CD4-positive, alpha-beta T cell treated with Interleukin-4 for 1 hour (primary cell): ENCODE results near the gene CA11.
A peak's percentile ranks its signal among the peaks of the same experiment; 100 is the strongest.

Experiments used
- DNase-seq, 2 donors: peaks; one replicate each; pipeline ENCODE4 v3.0.0-alpha.2; 2020 to 2022

CA11 gene

DNA sequence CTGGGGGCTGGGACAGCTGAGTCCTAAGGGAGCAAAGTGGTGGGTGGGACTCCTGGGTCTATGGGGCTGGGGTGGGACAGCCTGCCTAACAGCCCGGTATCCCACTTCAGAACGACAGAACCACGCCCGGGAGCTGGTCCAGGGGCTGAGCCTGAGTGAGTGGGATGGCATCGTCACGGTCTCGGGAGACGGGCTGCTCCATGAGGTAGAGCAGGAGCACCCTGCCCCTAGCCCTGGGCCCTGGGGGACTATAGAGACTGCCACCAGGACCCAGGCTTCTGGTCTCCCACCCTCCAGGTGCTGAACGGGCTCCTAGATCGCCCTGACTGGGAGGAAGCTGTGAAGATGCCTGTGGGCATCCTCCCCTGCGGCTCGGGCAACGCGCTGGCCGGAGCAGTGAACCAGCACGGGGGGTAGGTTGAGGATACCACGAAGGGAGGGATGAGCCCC is 18.1 kb downstream of the CA11 start:
- DNase-seq: no peak

DNA sequence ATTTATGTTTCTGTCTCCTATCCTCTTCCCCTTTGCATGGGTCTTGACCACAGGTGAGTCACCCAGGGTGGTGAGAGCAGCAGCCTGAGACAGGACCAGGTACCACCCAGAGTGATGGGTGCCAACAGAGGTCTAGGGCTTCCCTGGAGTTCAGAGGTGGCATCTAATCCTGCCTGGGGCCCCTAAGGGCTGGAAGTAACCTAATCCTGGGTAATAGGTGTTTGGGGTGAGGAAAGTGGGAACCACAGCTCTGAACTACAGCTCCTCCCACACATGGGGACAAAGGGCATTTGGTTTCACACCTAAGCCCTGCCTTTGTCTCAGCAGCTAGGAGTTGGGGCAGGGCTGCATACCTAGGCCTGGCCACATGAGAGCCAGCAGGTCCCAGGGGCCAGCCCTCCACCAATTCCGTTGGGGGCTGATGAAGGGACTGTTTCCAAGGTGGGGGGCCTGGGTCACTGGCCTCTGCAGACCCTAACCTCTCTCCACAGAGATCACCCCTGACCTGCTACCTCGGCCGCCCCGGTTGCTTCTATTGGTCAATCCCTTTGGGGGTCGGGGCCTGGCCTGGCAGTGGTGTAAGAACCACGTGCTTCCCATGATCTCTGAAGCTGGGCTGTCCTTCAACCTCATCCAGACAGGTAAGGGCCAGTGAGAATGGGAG is 18.7 kb downstream of the CA11 start:
- DNase-seq: no peak

DNA sequence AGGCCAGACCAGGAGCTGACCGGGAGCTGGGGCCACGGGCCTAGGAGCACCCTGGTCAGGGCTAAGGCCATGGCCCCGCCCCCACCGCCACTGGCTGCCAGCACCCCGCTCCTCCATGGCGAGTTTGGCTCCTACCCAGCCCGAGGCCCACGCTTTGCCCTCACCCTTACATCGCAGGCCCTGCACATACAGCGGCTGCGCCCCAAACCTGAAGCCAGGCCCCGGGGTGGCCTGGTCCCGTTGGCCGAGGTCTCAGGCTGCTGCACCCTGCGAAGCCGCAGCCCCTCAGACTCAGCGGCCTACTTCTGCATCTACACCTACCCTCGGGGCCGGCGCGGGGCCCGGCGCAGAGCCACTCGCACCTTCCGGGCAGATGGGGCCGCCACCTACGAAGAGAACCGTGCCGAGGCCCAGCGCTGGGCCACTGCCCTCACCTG is 20.1 kb downstream of the CA11 start:
- DNase-seq: no peak

DNA sequence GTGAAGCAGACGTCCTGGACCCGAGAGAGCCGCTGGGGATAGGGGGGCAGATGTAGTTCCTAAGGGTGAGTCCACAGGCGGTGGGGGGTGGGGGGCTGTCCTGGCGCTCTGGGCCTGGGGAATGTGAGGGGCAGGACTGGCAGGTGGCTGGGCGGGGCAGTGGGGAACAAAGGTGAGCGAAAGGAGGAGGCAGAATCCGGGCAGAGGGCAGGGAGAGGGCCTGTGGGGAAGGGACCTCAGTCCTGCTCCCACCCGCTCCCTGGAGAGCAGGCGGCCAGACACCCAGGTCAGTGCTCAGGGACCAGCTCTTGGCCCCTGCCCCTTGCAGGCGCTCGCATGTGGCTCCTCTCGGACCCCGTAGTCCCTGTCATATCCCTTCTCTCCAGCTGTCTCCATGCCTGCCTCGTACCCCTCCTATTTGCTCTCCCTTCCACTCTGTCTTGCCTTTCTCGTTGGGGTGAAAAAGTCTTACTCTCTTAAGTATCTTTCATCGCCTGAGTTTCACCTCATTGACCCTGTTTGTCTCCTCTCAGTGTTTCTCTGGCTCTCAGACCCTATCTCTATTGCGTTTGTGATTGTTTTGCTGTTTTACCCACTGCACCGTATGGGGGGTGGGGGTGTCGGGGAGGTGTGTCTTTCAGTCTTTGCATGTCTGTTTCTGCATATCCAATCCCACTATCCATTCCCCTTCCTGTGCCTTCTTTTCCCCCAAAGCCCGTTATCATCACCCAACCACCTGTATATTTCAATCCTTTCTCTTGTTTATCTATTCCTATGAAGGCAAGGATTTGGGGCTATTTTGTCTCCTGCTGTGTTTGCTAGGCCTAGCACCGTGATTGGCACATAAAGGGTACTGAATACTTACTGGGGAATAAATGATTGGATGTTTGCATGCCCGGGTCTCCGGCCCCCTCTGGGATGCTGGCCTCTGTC is 20.9 kb downstream of the CA11 start:
- no peak for DNase-seq

DNA sequence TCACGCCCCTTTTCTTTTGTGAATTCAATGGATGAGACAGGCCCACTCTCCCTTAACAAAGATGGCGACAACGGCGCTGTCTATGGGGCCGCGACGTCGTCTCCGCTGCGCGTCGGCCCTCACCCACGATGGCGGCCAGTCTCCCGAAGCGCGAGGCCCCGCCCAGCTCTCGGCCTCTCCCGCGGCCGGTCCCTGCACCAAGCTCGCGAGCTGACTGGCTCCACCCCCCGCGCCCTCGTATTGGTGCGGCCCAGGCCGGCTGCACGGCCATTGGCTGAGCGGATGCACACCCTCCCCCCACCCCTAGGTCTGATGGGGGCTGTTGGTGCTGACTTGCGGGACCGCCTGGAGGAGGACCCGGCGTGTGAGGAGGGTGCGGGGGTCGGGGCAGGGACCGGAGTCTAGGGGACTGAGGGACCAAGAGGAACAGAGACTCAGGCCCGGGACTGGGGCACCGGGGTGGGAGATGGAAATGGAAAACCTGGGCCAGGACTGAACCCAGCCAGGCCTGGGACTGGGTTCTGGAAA is 21.9 kb downstream of the CA11 start:
- peak; percentile 97 to 98 for DNase-seq

DNA sequence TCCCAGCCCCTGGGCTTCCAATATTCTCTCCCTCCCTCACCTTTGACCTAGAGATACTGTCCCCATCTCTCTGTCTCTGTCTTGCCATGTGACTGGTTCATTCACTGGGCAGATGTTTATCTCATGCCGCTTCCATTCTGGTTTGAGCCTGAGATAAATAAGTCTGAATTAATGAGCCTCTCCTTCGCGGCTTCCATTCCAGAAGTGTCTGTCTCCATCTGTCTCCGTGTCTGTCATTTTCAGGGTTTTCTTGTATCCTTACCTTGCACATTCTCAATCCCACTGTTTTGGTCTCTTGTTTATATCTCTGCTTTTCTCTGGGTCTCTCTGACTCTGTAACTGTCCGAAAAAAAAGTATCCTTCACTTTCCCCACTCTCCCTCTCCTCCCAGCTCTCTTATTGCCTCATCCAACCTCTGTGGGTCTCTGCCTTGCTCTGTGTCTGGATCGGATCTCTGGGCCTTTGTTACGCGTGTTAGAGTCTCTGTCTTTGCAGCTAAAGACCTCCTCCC is 22.4 kb downstream of the CA11 start:
- no peak for DNase-seq

DNA sequence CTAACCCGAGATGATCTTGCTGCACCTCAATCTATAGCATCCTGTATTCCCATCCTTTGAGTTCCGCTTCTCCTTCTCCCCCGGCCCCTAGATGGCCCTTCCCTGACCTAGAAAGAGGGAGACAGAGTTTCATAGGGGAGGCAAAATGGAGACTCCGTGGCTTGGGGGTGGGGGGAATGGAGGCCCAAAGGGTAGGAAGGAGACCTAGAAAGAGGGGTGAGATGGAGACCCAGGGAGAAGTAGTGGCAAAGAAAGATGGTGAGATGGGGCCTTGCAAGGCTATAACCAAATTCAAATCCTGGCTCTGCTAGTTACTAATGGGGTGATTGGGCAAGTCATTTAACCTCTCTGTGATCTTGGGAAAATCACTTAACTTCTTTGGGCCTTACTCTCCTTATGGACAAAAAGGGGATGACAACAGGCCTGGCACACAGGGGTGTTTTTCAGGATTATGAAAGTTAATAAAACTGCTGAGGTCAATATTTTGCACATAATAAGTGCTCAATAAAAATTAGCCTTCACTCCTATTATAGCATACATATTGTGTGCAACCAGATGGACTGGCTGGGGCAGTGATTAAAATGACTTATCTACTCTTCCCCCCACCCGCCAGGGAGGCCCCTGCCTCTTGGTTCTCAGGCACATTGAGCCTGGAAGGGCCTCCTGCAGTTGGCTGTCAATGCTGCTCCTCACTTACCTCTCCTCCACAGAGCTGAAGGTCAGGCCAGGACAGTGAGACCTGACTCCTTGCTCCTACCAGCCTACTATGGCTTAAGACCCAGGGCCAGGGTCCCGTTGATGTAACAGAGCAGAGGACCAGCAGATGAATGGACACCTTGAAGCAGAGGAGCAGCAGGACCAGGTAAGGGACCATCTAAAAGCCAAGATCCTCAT is 26.0 kb downstream of the CA11 start:
- DNase-seq: no peak

DNA sequence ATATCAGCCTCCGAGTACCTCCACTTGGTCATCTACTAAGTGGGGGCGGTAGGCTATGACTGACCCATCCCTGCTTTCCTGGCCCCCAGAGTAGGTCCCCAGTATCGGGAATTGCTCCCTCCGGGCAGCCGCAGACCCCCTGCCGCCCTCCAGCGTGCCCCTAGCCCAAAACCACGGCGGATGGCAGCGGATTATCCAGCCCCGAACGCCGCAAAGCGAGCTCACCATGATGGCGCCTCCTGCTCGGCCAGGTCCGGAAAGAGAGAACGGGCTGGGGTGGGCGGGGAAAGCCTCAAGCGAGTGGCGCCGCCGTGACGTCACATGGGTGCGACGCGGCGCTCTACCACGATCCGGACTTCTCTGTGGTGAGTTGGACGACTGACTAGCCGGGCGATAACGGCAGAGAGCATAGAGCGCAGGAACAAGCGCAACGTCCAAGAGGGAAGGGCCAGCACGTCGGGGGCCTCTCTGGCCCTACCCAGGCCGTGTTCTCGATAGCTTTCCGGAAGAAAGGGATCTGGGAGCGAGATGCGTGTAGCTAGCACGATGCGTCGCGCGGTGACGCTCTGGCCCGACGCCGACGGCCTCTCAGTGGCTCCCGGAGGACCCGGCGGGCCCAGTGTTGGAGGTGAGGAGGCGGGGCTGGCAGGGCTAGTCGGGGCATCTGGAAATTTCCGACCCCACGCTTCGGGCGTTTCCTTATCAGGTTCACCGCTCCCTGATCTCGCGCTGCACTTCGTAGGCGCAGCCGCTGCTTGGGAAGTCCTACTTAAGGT is 26.9 kb downstream of the CA11 start, which contains the start of the genes RPL18 and SPHK2:
Gene RPL18 (minus strand): TSS at position 263 of the 776 bp plus-strand sequence. CDS start 35 bp downstream, at position 228.
Gene SPHK2 (plus strand): TSS at position 591 of the 776 bp plus-strand sequence. CDS start 1,009 bp downstream, outside the sequence.
- DNase-seq: peak; percentile 98 to 99

DNA sequence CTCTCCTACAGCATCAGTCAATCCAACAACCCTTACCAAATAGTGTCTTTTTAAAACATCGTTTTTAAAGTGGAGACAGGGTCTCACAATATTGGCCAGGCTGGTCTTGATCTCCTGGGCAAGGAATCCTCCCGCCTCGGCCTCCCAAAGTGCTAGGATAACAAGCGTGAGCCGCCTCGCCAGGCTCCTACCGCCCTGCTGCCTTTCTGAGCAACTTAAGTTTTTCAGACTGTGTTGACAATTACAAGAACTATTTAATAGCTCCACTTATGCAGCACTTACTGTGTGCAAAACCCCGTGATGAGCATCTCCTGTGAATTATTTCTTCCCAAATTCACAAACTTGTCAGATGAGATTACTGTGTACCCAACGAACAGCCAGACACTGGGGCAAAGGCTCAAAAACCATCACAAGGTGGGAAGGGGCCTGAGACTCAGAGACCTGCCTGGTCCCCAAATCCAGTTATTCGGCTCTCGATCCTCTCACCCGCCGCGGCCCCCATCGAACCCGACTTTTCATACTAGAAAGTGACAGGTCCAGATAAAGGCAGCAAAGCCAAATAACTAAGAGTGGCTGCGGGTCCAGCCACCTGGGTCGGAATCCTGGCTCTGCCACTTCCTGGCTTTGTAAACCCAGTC is 27.6 kb downstream of the CA11 start:
- no peak for DNase-seq

DNA sequence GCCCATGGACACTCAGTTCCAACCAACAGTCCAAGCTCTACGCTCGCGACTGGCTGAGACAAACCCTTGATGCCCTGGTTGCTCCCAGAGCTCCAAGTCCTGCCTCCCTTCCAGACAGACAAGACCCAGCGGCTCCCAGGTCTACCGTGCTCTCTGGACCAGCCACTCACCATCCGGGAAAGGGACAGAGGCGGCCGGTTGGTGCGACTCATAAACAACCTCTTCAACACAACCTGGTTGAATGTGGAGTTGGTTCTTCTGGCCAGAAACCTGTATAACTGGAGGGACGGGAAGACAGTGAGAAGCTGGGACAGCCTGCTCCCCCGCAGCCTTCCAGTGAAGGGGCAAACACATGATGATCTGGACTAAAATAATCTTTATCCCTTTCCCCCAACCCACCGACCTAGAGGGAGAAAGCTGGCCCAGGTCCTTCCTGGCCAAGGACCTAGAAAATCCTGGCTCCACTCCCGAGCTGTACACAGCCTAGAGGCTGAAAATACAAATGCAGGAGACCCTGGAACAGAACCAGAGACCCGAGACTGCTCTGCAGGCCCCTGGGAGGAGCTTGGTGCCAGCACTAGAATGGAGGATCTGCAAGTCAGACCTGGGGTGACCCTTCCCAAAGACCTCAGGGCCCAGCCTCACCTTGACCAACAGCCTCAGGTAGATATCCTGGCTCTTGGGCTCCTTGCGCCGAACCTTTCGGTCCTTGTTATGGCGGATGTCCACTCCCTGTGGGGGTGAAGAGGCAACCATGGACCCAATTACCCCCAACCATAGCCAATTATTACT is 28.6 kb downstream of the CA11 start:
- DNase-seq: no peak

DNA sequence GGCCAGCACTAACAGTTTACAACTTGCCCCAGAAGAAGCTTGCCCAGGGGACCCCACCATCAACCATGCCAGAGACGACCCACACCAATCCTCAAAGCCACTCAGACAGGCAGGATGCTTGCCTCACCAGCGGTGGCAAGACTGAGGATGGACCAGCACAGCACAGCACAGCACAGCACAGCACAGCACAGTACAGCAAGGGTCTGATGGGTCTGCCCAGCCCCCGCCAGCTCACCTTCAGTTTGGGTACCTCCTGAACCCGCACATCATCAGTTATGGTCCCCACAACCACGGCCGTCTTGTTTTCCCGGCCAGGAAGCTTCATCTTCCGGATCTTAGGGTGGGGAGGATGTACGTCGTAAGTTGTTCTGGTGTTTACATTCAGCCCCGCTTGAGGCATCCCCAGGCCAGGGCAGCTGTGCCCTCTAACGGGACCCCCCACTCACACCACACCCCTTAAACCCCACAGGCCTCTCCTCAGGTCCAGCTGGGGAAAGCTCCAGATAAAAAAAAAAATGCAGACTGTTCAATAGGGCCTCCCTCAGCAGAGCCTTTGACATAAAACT is 29.4 kb downstream of the CA11 start:
- DNase-seq: no peak

DNA sequence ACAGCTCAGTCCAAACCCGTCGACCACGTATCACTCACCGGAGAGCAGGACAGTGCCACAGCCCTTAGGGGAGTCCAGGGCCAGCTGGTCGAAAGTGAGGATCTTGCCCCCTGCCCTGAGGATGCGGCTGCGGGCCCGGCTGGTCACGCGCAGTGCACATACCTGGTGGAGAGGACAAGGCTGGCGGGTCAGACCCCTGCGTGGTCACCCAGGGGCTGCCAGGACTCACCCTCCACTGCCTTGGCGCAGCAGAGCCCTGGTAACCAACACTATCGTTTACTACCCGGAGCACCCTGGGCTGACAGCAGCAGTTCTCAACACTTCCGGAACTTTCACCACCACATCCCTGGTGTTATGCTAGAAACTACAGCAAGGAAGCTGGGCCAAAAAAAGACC is 29.9 kb downstream of the CA11 start:
- peak in 1 of 2 donors; percentile 33 for DNase-seq

DNA sequence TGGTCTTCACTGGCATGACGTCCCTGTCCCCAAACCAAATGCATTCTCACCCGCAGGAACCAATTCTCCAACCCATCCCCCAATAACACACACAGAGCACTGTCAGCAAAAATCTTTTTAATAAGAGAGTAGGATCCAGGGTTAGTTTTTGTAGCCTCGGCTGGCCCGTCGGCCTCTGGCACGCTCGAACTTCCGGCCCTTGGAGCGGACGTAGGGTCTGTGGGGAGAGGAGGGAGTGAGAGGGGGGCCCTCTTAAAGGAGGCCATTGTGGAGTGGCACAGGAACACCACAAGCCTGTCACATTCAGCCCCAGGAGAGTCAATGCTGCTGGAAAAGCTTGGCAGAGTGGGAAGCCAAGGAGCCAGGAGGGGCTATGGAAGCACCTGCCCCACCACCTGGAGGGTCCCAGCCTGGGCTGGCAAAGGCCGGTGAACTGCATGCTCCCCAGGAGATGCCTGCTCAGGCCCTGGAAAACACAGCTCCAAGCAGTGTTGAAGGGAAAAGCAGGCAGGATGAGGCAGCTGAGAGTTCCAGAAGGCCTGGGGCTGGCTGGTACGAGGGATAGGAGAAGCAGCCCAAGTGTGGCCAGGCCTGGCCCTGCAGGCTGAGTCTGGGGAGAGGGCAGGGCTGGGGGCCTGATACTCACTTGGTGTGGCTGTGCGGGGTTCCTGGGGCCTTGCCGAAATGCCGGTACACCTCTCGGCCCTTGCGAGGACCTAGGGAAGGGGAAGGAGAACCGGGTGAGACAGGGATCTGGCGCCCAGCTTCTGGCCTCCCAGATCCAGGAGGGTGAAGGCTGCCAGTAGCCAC is 30.6 kb downstream of the CA11 start:
- no peak for DNase-seq

DNA sequence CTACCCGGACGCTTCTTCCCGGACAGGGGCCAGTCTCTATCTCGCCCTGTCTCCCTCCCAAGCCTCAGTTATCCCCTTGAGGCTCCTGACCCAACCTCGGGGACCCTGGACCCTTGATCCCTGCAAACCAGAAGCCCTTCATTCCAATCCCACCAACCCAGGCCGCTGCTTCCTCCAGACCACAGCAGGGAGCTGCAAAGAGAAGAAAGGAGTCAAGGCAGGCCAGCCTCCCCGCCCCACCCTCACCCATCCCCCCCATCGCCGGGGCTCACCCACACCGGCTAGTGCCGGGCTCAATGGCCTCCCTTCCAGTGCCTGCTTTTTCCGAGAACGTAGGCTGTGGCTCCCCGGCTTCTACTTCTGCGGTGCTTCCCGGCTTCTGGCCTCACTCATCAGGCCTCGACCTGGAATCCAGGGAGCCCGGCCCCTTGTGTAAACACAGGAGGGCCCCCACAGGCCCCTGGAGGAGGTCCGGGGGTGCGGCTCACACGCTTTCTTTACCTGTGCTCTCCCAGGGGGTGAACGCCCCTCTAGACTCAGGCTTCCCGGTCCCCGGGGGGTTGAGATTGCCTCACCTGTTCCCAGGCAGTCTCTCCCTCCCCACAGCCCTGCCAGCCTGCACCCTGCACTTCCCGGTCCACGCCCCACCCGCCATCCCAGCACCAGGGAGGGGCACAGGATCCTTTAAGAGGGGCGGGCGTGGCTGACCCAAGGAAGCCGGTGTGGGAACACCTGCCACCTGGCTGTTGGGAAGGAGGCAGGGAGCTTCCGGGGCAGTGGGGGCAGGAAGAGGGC is 31.4 kb downstream of the CA11 start, which contains the start of gene FAM83E:
Gene FAM83E (minus strand): TSS at position 641 of the 795 bp plus-strand sequence. CDS start 1,704 bp downstream, outside the sequence.
- no peak for DNase-seq

DNA sequence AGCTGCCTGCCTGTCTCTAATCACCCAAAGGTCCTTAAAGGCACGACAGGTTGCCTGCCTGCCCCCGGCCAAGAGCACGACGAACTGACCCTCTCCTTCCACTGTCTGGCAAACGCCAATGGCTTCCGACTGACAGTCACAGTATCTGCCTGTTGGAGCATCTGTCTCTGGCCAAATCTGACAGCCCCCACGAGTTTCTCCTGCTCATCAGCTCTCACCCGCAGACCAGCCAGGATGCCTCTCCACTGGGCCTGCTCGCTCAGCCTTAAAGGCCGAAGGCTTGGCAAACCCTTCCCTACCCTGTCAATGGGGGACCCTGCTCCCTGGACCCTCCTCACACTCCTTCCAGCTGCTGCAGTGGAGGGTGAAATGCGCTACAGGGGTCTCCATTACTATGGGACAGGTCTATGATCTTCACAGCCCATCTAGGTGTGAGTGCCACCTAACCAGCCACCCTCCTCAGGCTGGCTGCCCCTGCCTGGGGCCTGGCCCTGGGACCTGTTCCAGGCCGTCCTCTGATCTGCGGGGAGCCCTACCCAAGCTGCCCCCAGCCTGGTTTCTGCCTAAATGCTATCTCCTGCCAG is 32.0 kb downstream of the CA11 start:
- no peak for DNase-seq

DNA sequence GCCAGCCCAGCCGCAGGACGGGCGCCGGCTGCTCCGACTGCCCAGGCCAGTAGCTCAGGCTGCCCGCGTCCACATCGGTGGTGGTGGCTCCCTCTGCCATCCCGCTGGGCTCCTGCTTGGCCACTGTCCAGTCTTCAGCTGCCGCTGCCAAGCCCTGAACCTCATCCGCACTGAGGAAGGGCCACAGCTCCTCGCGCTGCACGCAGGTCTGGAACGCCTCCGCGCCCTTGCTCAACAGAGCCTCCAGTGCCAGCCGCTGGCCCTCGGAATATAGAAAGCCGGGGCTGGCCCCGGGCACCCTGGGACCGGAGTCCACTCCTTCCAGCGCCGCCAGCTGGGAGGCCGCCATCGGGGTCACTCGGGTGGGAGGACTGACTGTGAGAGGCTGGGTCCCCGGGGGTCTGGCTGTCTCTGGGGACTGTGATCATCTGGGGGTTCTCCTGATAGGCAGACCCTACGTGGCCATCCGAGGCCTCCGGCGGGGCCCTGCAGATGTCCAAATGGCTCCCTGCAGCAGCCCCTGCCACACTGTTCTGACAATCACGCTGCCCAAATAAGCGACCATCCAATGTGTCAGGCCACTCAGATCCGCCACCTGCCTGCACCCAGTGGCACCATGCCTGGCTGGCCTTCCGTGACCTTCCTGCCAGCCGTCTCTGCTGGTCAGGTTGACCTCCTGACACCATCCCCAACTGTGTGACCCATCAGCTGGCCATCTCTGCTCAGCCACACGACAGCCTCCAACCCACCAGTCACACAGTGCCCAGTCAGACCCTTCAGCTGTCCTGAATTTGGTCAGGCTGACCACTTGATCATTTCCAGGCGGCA is 32.7 kb downstream of the CA11 start:
- no peak for DNase-seq
